ENCODE measurements around the gene VEGFC.

VEGFC gene

DNA sequence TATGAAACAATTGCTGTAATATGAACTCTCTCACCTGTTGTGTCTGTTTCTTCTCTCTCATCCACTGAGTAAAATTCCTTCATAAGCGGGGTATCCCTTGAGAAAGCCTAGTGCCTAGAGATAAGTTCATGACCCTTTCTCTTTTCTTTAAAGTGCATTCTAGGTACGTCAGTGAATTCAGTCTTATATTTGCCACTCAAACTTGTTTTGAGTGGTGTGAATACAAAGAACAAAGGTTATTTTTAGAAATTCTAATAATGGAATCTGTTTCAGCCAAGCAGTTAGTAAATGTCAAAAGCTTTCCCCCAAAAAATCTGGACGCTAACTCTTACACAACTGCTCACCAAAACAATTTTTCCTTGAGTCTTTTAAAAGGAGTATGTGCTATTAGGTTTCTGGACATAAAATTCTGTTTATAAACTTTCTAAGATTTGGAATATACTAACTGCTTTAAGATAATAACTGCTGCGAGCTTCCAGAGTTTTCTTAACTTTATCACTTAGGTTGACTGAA is 112.0 kb downstream of the VEGFC start:
- DNase-seq (ENCODE audit: low spot score), result no peak

DNA sequence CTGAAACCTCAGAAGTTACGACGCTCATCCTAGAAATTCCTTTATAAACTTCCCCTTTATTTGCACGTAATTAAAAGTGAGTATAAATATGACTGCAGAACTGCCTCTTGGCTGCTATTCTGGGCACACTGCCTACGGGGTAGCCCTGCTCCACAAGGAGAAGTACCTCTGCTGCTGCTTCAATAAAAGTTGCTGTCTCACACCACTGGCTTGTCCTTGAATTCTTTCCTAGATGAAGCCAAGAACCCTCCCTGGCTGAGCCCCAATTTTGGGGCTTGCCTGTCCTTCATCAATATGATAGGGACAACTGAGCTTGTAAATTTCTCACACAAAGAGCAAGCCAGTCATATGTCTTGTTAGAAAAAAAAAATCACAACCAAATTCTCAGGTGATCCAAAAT is 115.8 kb downstream of the VEGFC start:
- no peak for DNase-seq (ENCODE audit: low spot score)

DNA sequence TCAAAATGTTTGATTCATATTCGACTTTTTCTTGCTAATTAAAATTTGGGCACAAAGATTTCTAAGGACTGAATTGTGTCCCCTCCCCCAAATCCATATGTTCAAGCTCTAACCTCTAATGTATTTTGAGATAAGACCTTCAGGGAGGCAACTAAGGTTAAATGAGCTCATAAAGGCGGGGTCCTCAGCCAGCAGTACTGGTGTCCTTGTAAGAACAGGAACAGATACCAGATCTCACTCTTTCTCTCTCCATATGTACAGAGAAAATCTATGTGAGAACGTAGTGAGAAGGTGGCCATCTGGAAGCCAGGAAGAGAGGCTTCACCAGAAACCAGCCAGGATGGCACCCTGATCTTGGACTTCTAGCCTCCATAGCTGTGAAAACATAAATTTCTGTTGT is 116.9 kb downstream of the VEGFC start:
- no peak for DNase-seq (ENCODE audit: low spot score)

DNA sequence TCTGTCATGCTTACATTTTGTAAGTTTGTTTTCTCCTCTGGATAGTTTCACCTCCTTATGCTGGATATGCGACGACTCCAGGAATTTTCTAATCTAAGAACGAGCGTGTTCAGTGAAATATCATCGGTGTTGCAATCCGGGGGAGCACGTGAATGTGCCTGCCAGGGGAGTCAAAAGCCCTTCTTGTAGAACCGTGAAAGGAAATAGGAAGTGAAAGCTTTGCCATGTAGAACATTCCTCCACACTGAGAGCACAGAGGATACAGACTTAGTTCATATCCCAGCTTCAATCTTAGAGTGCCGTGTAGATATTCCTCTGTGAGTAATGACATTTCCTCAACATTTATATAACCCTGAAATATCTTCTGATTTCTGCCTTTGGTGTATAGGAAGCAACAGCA is 121.2 kb downstream of the VEGFC start:
- DNase-seq (ENCODE audit: low spot score), result no peak

DNA sequence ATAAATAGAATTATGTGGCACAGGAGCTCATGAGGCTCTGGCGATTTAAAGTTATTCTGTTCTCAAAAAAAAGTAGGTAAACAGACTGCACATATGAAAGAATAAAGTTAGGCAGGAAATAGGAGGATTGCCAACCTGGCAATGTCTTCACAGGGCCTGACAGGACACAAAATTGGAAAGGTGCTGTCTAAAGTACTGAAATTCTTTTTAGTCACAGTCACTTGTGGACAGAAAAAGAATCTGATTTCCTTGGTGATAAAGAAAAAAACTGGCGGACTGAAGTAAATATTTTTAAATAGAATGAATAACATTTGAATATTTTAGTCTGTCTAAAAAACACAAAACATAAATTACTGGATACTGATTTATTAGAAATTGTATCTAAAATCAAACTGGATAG is 124.4 kb downstream of the VEGFC start:
- no peak for DNase-seq (ENCODE audit: low spot score)

DNA sequence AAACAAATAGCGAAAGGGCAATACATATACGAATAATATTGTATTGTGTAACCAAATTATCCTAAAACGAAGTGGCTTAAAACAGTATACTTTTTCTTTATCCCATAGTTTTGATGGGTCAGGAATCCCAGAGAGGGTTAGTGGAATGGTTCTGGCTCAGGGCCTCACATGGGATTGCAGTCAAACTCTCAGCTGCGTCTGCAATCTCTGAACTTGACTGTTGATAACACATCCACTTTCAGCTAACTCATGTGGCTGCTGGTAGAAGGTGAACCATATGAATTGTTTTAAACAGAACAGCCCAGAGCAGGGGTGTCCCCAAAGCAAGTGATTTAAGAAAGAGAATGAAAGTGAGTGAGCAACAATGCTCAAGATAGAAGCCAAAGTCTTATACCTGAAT is 127.8 kb downstream of the VEGFC start:
- DNase-seq (ENCODE audit: low spot score), result no peak

DNA sequence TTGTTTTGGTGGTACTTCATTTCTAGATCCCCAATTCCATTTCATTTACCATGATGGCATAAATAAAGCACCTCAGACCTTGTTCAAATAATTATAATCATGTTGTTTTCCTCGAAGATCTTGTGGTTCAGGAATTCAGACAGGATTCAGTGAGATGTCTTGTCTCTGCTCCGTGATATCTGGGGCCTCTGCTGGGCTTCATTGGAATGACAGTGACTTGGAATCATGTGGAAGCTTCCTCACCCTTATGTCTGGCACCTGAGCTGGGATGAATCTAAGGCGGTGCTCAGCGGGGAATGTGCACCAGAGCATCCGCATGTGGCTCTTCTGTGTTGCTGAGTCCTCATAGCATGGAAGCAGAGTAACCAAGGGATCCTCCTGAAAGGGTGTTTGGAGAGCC is 132.2 kb downstream of the VEGFC start:
- no peak for DNase-seq (ENCODE audit: low spot score)

DNA sequence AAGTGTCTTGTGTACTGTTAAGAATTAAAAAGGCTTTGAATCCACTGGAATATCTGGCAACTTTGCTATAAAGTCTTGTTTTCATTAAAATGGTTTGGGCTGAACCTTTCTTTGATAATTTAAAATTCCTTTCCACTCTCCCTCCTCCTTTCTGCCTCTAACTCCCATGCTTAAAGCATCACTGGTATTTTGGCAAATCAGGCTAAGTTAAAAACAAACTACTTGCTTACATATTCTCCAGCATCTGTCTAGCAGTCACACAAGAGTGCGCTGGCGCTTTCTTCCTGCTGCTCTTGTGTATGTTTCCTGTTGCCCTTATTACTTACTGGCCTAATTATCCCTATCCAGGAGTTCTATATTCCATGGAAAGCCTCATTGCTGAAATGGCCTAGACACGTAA is 136.6 kb downstream of the VEGFC start:
- DNase-seq (ENCODE audit: low spot score), result no peak

DNA sequence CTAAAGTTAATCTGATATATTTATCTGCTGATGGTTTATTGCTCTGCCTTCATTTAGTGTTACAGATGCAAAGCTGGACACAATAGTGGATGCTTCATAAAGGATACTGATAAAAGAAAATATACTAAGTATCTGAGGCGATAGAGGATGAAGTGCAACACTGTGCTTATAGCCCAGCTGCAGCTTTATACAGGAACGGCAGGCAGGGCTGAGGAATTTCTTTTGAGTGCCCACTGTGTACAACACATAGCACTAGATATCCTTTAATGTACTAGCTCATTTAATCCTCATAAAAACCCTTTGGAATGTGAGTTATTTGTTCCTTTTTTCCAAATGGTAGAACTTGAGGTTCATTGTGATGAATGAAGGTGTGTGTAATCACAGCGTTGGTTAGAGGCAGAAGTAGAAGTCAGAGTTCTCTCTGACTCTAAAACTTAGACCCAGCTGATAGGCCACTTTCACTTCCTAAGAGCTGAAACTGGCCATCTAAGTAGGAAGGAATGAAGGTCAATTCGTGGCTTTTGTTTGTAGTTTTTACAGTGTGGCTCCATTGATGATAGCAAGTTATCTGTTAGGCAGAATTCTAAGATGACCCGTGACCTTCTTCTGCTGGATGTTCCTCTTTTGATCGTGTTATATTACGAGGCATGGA is 138.0 kb downstream of the VEGFC start:
- no peak for DNase-seq (ENCODE audit: low spot score)

DNA sequence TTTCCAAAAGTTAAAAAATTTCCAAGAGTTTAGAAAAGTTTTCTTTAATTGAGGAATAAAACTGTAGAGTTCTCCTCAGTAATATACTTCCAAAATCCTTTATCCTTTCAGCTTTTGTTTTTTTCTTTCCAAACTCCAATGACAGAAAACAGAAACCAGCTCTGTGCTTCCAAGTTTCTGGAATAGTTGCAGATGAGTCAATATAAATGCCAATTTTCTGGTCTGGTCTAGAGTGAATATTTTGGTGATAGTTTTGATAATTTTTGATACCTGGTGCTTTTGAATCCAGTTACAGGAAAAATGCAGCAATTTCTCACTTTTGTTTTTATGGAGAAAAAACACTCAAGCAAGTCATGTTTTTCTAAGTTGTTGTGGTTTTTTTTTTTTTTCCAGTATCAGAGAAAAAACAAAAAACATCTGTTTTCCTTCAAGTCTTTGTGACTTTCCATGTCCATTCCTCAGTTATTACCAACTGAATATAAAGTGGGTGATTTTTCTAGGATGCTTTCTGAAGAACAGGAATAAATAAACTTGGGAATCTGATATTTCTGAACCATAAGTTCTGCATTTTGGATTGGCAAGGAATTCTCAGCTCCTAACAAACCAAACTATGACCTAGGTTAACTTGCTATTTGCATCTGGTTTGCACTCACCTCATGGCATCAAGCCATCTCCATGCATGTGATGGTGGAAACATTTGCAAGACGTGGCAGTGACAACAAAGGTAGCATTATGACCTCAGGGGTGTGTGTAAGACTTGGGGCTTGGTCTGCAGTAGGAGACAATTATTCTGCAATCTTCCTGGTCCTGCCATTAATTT is 139.1 kb downstream of the VEGFC start:
- DNase-seq (ENCODE audit: low spot score), result no peak

DNA sequence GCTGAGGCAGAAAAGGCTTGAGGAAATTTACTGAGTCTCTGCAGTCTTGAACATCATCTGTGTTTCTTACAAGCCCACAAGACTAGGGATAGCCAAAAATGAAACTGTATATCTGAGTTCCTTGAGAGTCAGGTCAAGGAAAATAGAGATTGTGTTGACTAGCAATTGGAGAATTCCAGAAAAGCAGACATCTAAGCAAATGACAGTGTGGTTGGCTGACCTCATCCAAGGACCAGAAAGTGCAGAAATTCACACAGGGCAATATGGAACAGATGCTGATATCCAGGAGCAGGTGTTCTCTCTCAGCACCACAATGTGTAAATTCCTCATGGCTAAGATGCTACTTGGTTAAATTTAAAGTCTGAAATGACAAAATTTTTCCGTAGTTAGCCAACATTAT is 146.4 kb downstream of the VEGFC start:
- DNase-seq (ENCODE audit: low spot score), result no peak

DNA sequence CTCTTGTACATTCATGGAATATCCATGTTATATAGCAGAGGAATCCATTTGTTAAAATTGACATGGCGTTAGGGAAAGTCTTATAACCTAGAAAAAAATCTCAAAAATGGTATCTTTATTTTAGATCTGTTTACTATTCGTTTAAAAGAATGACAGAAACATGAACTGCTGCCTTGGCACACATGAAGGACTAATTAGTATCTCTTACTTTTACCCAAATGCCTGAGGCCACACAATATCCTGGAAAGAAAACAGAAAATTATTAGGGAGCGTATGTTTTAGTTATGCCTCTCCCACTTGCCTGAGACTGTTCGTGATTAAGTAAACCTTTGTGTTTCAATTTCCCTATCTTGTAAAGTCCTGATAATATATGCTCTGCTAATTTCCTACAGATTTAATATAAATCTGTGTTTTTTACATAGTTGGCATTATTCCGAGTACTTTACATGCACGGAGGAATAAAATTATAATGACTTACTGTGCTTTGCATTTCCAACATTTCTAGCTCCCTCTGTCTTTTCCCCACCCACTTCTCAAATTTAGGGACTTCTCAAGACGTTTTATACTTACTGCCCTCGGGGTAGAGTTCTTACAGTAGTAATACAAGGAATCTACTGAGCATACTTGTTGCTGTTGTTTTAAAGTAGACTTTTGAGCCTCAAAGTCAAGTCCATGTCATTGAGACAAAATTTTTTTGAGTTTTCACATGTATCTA is 147.3 kb downstream of the VEGFC start:
- DNase-seq (ENCODE audit: low spot score), result no peak

DNA sequence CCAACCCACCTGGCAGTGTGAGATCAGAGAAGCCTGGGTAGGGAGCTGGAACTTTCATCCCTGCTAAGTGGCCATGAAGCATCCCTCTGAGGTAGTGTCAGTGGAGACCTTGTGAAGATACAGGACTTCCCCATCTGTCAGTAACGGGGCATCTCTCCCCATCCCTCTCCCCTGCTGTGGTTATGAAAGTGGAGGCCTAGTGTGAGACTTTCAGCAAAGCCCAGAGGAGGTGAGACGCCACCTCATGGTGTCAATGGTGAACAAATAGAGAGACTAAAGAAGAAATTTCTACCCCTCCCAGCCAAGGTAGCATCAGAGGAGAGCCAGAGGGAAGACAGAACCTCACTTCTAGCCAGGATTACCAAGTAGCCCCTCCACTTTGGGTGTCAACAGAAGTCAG is 150.2 kb downstream of the VEGFC start:
- no peak for DNase-seq (ENCODE audit: low spot score)

DNA sequence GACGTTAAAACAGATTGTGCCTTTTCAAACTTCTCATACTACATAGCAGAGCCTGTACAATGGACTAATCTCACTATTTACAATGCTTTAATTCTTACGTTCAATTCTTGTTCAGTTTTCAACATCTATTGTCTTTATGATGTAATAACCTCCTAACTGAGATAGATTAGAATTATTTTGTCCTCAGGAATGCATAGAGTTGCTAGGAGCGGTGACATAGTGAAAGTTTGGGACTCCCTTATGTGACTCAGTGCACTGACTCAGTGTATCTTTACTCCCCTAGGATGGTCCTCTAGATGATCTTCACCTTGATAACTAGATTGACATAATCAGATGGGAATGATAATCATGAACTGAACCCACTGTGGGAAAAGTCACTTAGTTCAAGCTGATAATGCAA is 151.5 kb downstream of the VEGFC start:
- DNase-seq (ENCODE audit: low spot score), result no peak

DNA sequence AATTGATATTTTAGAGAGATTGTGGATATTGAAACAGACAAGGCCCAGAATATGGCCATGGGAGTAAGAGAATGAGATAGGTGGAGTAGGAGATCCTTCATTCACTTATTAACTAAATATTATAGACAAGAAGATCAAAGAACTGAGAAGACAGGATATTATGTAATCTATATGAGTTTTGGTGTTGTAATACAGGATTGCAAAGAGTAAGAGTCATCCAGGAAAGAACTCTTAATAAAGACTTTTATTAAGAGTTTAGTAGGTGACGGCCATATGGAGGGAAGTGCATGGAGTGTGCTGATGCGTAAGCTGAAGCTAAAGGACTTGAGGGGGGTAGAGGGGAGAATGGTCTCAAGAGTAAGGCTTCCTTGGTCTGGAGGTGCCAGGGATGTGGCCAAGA is 153.7 kb downstream of the VEGFC start:
- DNase-seq (ENCODE audit: low spot score), result no peak

DNA sequence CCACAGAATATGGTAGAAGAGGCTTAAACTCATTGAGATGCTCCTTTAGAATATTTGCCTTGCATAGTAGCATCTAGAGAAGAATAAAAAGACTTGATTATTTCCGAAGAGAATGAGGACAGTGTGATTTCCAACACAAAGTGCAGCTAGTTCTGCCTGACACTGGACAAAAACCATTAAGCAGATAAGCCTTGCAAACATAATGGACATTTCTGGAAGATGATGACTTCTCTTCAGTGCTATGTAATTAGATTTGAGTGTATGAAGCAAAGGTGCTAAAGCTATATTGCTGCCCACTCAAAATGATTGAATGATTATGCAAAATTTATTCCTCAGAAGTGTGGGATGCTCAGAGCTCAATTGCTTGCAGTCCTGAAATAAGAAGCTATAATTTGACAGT is 156.4 kb downstream of the VEGFC start:
- DNase-seq (ENCODE audit: low spot score), result no peak

DNA sequence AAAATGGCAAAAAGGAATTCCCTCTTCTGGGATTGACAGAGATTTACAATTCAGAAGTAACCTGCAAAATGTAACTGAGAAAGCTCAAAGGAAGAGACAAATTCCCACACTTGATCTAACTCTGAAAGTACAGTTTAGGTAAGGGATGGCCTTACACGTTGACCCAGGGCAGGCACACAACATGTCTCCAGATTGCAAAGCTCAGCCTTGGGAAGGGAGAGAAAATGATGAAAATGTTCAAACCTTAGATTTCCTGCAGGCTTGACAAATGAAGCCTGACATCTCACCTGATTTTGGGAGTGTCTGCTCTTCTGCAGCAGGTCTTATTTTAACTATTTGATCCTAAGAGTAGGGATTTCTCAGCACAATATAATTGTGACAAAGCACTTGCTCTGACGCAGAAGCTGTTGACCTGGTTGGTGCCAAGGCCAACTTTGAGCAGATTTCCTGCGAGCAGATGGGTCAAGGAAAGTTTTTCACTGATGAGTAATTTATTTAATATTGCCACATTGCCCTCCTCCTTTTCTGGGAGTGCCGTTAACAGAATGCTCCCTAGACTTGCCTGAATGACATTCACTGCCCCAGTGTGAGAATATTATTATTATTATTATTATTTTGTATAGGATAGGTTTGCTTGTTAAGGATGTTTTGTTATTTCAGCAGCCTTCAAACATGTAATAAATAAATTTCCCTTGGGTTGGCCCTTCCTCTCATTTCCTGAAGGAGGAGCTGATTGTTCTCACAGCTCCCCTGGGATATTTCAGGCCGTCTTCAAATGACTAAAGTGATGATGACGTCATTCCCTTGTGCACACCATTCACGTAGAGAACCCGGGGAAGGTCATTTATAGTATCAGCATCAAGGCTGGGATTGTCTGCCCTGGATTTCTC is 157.1 kb downstream of the VEGFC start:
- DNase-seq (ENCODE audit: low spot score), result no peak

Measured in globus pallidus (tissue), 1 donor.